NB4 (cell line): ENCODE results near the gene RASA3.

Experiments
- MAX ChIP-seq: IDR thresholded peaks from 2 replicates; pipeline ENCODE4 v1.6.1; 2011; ENCODE audit warnings: low read depth, low read length
- MYC ChIP-seq: IDR thresholded peaks from 2 replicates; pipeline ENCODE4 v1.6.1; 2011; ENCODE audit warnings: low read depth, low read length
- POLR2A ChIP-seq: IDR thresholded peaks from 2 replicates; pipeline ENCODE4 v1.6.1; 2011; ENCODE audit warnings: mild to moderate bottlenecking; ENCODE audit not compliant: insufficient read length; ENCODE audit errors: extremely low read depth
- TF ChIP-seq, protein P1 (sequence below): IDR thresholded peaks from one replicate; pipeline ENCODE4 v1.5.1; 2012; ENCODE audit warnings: low read depth, low read length

- no peak for TF ChIP-seq POLR2A
- TF ChIP-seq, protein P1, sequence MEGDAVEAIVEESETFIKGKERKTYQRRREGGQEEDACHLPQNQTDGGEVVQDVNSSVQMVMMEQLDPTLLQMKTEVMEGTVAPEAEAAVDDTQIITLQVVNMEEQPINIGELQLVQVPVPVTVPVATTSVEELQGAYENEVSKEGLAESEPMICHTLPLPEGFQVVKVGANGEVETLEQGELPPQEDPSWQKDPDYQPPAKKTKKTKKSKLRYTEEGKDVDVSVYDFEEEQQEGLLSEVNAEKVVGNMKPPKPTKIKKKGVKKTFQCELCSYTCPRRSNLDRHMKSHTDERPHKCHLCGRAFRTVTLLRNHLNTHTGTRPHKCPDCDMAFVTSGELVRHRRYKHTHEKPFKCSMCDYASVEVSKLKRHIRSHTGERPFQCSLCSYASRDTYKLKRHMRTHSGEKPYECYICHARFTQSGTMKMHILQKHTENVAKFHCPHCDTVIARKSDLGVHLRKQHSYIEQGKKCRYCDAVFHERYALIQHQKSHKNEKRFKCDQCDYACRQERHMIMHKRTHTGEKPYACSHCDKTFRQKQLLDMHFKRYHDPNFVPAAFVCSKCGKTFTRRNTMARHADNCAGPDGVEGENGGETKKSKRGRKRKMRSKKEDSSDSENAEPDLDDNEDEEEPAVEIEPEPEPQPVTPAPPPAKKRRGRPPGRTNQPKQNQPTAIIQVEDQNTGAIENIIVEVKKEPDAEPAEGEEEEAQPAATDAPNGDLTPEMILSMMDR = no peak
- TF ChIP-seq MAX = no peak
- TF ChIP-seq MYC = no peak
Measured at GRCh38 chr13:114022876-114023275, 109.5 kb downstream of the RASA3 start.
